KG1 (cell line): ENCODE measurements around the gene TMEM121.
"Not testable (repeated sequence)": the region's sequence is repeated elsewhere in the genome, so short reads cannot be mapped to it uniquely, and the experiment has no call there.

ENCODE experiments used
- DNase-seq: peaks from one replicate; lab custom pipeline; 2025; lab: John Stamatoyannopoulos, UW

Gene TMEM121

DNA sequence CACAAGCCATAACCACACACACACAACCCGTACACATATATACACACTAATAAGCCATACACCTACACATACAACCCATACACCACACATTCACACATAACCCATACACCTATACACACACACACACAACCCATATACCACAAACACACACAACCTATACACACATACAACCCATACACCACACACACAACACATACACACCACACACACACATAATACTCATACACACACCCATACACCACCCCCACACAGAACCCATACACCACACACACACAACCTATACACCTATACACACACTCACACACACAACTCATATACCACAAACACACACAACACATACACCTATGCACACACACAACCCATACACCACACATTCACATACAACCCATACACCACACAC lies 44.1 kb downstream of the TMEM121 start:
- no peak for DNase-seq

DNA sequence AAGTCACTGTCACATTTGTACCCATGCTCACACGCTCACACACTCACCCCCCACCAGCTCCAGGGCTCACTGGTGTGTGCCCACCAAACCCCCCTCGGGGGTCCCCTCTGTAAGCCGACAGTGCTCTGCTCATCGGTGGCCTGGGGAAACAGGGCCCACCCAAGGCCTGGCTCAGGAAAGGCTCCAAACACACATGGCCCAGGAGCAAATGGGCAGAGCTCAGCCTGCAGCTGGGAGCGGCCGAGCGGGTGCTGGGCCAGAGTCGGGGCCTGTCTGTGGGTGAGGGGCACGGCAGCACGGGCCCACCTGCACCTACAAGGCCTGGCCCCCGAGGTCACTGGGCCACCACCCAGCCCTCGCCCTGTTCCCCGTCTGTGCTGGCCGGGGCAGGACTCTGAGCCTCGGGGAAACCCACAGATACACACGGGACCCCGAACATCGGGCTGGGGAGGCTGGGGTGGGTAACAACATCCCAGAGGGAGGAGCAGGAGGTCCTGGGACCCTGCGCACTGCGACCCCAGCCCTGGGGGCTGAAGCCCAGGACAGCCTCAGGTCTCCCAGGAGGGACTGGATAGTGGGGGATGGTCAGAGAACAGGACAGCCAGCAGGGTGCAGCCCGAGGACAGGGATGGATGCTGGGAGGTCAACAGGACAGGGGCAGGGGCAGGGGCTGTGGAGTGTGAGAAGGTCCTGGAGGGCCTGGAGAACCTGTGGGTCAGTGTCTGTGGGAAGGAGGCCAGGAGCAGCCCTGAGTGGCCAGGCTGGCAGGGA lies 45.0 kb downstream of the TMEM121 start:
- not testable (repeated sequence) for DNase-seq

DNA sequence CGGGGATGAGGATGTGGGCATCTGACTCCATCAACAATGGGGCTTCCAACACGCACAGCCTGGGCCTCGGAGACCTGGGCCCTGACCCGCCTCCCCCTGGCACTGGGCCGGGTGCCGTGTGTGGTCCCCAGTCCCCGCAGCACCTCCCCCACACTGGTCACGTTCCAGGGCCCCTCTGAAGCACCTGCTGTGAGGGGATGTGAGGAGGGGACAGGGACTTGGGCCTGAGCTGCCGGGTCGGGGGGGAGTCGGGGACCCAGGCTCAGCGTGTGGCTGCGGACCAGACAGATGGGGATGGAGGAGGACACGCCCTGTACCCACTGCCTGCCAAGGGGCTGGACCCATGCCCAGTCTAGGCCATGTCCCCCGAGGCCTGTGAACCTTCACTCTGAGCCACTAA lies 45.7 kb downstream of the TMEM121 start:
- not testable (repeated sequence) for DNase-seq

DNA sequence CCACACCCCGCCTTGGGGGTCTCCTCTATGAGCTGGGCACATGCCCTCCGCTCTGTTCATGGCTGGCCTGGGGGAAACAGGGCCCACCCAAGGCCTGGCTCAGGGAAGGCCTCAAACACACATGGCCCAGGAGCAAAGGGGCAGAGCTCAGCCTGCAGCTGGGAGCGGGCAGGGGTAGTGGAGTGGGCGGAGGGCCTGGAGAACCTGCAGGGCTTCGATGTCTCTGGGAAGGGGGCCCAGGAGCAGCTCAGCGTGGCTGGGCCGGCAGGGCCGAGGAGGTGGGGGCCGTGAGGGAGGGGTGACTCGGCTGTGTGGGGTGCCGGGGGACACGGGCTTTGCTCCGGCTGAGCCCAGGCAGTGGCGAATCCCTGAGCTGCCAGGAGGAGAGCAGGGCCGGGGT lies 47.5 kb downstream of the TMEM121 start:
- DNase-seq: not testable (repeated sequence)

DNA sequence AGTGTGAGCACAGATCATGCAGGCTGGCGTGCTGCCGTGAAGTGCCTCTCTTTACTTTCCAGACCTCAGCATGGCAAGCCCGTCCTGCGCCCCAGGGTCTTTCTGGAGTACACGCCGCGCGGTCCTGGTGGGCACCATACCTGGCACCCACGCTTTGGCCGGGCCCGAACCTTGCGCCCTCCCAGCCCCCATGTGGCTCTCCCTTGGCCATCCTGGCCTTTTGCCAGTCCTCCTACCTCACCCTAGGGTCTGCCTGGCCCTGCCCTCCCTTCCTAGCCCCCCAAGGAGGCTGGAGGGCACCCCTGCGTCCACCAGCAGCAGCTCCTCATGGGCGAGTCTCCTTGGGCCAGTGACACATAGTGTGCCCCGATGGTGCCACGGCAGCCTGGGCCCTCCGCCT lies 48.0 kb downstream of the TMEM121 start:
- not testable (repeated sequence) for DNase-seq

DNA sequence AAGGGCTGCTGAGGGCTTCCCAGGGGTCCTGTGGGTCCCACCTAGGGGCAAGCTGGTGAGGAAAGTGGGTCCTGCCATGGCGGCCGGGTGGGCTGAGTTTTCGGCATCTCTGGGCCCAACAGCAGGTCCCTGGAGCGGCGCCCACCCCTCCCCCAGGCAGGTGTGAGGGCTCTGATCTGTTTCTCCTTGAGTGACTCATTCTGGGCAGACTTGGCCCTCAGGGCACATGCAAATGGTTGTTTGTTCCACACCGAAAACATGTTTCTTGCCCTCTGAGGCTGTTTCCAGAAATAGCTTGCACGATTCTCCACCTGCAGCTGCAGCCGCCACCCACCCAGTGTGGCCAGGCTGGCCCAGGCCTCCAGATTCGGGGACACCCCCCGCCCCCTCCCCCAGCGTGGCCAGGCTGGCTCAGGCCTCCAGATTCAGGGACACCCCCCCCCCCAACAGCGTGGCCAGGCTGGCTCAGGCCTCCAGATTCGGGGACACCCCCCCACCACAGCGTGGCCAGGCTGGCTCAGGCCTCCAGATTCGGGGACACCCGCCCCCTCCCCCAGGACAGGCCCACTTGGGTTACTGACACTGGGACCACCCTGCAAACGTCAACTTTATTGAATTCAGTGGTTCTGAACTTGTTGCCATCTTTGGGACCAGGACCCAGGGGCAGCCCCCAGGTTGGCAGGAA lies 48.8 kb downstream of the TMEM121 start:
- DNase-seq: not testable (repeated sequence)

DNA sequence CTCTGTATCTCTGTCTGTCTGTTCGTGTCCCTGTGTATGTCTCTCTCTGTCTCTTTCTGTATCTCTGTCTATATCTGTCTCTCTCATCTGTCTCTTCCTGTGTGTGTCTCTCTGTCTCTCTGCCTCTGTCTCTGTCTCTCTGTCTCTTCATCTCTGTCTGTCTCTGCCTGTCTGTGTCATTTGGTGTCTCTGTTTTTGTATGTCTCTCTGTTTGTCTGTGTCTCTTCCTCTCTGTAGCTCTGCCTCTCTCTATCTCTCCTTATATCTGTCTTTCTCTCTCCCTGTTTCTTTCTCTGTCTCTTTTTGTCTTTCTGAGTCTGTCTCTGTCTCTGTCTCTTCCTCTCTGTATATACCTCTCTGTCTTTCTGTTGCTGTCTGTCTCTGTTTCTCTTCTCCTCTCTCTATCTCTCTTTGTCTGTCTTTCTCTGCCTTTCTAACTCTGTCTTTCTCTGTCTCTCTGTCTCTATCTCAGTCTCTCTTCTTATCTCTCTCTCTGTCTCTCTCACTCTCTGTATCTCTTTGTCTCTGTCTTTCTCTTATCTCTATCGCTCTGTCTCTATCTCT lies 50.2 kb downstream of the TMEM121 start:
- DNase-seq: no peak

DNA sequence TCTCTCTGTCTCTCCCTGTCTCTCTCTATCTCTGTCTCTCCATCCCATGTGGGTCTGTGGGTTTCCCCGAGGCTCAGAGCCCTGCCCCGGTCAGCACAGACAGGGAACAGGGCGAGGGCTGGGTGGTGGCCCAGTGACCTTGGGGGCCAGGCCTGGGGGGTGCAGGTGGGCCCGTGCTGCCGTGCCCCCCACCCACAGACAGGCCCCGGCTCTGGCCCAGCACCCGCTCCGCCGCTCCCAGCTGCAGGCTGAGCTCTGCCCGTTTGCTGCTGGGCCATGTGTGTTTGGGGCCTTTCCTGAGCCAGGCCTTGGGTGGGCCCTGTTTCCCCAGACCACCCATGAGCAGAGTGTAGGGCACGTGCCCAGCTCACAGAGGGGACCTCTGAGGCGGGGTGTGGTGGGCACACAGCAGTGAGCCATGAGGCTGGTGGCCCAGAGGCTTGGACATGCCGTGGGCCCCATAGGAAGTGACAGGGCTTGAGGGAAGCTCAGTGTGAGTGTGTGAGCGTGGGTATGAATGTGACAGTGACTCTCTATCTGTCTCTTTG lies 51.0 kb downstream of the TMEM121 start:
- DNase-seq: no peak

DNA sequence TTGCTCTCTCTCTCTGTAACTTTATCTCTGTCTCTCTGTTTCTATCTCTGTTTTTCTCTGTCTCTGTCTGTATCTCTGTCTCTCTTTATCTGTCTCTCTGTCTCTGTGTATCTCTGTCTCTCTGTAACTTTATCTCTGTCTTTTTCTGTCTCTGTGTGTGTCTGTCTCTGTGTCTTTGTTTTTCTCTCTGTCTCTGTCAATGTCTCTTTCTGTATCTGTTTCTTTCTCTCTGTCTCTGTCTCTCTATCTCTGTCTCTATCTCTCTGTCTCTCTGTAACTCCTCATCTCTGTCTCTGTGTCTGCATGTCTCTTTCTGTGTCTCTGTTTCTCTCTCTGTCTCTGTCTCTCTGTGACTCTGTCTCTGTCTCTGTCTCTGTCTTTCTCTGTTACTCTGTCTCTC lies 51.7 kb downstream of the TMEM121 start:
- DNase-seq: no peak

DNA sequence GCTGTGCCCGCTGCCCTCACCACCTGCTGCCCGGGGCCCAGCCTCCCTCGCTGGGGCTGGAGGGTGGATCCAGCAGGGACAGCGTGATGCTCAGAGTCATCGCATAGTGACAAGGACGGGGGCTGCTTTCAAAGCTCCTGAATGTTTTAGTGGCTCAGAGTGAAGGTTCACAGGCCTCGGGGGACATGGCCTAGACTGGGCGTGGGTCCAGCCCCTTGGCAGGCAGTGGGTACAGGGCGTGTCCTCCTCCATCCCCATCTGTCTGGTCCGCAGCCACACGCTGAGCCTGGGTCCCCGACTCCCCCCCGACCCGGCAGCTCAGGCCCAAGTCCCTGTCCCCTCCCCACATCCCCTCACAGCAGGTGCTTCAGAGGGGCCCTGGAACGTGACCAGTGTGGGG lies 52.8 kb downstream of the TMEM121 start:
- DNase-seq: not testable (repeated sequence)
